Measurements from ENCODE around the gene HMX1. TPM values are rescaled to one million over a fixed set of nuclear protein-coding genes. Genes with fewer than 3 reads are reported as not detected.

Gene HMX1
- total RNA-seq, 1 experiment from 2014 or later, result not detected

- Mint-ChIP-seq H3K4me3 (ENCODE audit: unreplicated experiment) (no peak overlapping the region), H3K27me3 (ENCODE audit: insufficient read depth, unreplicated experiment) (peaks cover 32% of the 10 kb centered on the region), H3K4me1 (ENCODE audit: insufficient read depth, unreplicated experiment) (no peaks in the 10 kb centered on the region), H3K27ac (ENCODE audit: low read depth, unreplicated experiment) (no peak overlapping the region), H3K9me3 (ENCODE audit: unreplicated experiment) (peaks cover 9% of the 10 kb centered on the region), H3K36me3 (ENCODE audit: insufficient read depth, unreplicated experiment) (no peaks in the 10 kb centered on the region)
- TF ChIP-seq CTCF (IDR thresholded peaks at IDR 0.05; ENCODE audit: unreplicated experiment), result no peak
- intact Hi-C loops (cut with micrococcal nuclease), result no loop called here
- CTCF ChIA-PET, result interaction anchor here (1.0 kb wide), 1 partner anchor 10 kb away, joined by 6 read pairs; no protein-coding TSS in a partner anchor
- no peak for DNase-seq (ENCODE audit: unreplicated experiment)
- POLR2A ChIA-PET, result no interaction called here
- BruUV-seq (replicated peaks), result no TSS peak
Measured at GRCh38 chr4:8877780-8878040, 6.1 kb upstream of the HMX1 start.

DNA sequence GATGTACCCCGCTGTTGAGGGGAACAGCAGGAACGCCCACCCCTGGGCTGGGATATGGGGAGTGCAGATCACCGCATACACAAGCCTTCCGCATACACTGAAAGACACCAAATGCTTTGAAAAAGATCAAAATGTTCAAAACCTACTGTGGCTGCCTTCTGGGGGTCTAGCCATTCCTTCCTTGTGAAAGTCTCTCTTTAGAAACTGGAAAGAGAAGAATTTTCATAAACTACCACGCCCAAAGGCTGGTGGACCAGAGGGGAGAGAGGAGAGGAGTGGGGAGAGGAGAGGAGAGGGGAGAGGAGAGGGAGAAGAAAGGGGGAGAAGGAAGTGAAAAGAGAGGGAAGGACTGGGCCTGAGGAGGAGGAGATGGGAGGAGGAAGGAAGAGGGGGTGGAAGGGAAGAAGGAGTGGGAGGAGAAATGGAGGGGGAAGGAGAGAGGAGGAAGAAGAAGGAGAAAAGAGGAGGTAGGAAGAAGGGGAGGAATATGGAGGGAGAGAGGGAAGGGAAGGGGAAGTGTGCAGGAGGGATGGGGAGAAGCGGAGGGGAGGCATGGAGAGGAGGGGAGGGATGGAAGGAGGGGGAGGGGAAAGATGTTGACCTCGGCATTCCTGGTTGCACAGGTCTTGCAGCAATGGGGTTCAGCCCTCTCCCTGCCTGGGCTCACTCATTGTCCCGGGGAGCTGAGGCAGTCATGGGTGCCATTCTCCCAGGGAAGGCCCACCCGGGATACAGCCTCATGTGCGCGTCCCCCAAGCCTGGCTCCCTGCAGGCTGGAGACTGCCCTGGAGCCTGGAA lies 5.5 kb upstream of the HMX1 start:
- no peaks in the 10 kb centered on the region for H3K36me3 Mint-ChIP-seq (ENCODE audit: insufficient read depth, unreplicated experiment)
- peaks cover 32% of the 10 kb centered on the region for H3K27me3 Mint-ChIP-seq (ENCODE audit: insufficient read depth, unreplicated experiment)
- peaks cover 9% of the 10 kb centered on the region for H3K9me3 Mint-ChIP-seq (ENCODE audit: unreplicated experiment)
- no peak overlapping the region for H3K4me3 Mint-ChIP-seq (ENCODE audit: unreplicated experiment)
- intact Hi-C loops (cut with micrococcal nuclease), result no loop called here
- no peak overlapping the region for H3K27ac Mint-ChIP-seq (ENCODE audit: low read depth, unreplicated experiment)
- ChIA-PET POLR2A (no interaction called here), CTCF (interaction anchor here (1.0 to 2.4 kb wide), 2 partner anchors 8 to 9 kb away, joined by 6 to 7 read pairs; no protein-coding TSS in a partner anchor)
- TF ChIP-seq CTCF (IDR thresholded peaks at IDR 0.05; ENCODE audit: unreplicated experiment), result no peak
- no peaks in the 10 kb centered on the region for H3K4me1 Mint-ChIP-seq (ENCODE audit: insufficient read depth, unreplicated experiment)
- no TSS peak for BruUV-seq (replicated peaks)
- DNase-seq (ENCODE audit: unreplicated experiment), result no peak

GRCh38 chr4:8874896-8875680 lies 3.4 kb upstream of the HMX1 start:
- no TSS peak for BruUV-seq (replicated peaks)
- Mint-ChIP-seq H3K4me1 (ENCODE audit: insufficient read depth, unreplicated experiment) (no peaks in the 10 kb centered on the region), H3K36me3 (ENCODE audit: insufficient read depth, unreplicated experiment) (no peaks in the 10 kb centered on the region), H3K9me3 (ENCODE audit: unreplicated experiment) (peaks cover 8% of the 10 kb centered on the region), H3K27ac (ENCODE audit: low read depth, unreplicated experiment) (no peak overlapping the region), H3K4me3 (ENCODE audit: unreplicated experiment) (no peak overlapping the region), H3K27me3 (ENCODE audit: insufficient read depth, unreplicated experiment) (peaks cover 32% of the 10 kb centered on the region)
- POLR2A ChIA-PET, result no interaction called here
- no peak for DNase-seq (ENCODE audit: unreplicated experiment)
- intact Hi-C loops (cut with micrococcal nuclease), result no loop called here
- TF ChIP-seq CTCF (IDR thresholded peaks at IDR 0.05; ENCODE audit: unreplicated experiment), result no peak
- CTCF ChIA-PET, result interaction anchor here (1.0 to 2.4 kb wide), 4 partner anchors 10 to 268 kb away, joined by 4 to 7 read pairs (median 6); no protein-coding TSS in a partner anchor

DNA sequence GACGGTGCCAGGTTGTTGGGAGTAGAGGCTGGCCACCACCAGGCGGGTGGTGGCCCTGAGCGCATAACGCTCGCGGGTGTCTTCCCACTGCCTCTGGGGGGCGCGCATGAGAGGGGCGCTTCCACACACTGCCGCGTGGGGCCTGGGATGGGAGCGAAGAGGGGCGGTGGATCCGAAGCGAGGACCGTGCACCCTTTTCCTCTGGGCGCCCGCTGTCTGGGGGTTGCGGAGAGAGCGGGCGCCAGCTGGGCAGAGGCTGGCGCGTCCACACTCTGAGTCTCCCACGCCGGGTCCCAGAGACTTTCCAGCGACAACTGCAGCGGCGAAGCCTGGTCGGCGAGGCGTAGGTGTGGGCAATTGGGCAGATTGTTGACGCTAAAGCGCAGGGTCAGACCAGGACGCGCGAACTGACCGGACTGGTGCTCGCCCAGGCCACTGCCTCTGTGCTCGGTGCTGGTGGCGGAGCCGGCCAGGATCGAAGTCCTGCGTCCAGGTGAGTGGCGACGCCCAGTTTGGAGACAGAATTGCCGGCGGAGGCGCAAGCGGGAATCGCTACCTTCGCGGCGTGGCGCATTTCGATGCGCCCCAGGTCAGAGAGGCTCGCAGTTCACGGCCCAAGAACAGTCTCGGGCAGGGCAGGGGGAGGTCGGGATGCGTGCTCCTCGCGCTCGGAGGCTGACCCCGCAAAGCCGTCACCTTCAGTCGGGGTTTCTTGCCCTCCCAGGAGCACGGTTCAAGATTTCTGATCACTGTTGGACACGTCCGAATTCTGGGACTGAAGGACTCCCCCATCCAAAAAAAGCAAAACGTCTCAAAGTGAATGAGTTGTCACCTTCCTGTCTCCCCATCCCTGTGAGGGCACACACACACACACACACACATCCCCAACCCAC lies 2.6 kb upstream of the HMX1 start:
- Mint-ChIP-seq H3K27ac (ENCODE audit: low read depth, unreplicated experiment) (no peak overlapping the region), H3K27me3 (ENCODE audit: insufficient read depth, unreplicated experiment) (peaks cover 32% of the 10 kb centered on the region), H3K4me3 (ENCODE audit: unreplicated experiment) (no peak overlapping the region), H3K9me3 (ENCODE audit: unreplicated experiment) (peaks cover 8% of the 10 kb centered on the region), H3K4me1 (ENCODE audit: insufficient read depth, unreplicated experiment) (no peaks in the 10 kb centered on the region), H3K36me3 (ENCODE audit: insufficient read depth, unreplicated experiment) (no peaks in the 10 kb centered on the region)
- ChIA-PET POLR2A (no interaction called here), CTCF (no interaction called here)
- intact Hi-C loops (cut with micrococcal nuclease), result no loop called here
- DNase-seq (ENCODE audit: unreplicated experiment), result no peak
- BruUV-seq (replicated peaks), result no TSS peak
- no peak for TF ChIP-seq CTCF (IDR thresholded peaks at IDR 0.05; ENCODE audit: unreplicated experiment)
